Suprapubic skin (tissue), 3 donors: Measurements from ENCODE around the gene TMEM135.

Experiments used
- CTCF ChIP-seq, 2 donors: fragments of 200-600 bp in 1 of 2; fragments of 450-650 bp in 1 of 2; sonication (generic) in 1 of 2; IDR thresholded peaks; one replicate each; pipeline ENCODE4 v1.5.1; 2016 to 2019; ENCODE audit warnings: antibody characterized with exemption in 2 of 2, mild to moderate bottlenecking in 1 of 2, moderate library complexity in 1 of 2
- EP300 ChIP-seq: sonication (generic); formaldehyde crosslinking; IDR thresholded peaks from one replicate; pipeline ENCODE4 v1.6.1; 2017; ENCODE audit warnings: antibody characterized with exemption
- POLR2A ChIP-seq, 2 donors: fragments of 450-650 bp; IDR thresholded peaks; one replicate each; pipeline ENCODE4 v1.6.1; 2017; ENCODE audit warnings: antibody characterized with exemption in 2 of 2, mild to moderate bottlenecking in 2 of 2, moderate library complexity in 2 of 2

DNA sequence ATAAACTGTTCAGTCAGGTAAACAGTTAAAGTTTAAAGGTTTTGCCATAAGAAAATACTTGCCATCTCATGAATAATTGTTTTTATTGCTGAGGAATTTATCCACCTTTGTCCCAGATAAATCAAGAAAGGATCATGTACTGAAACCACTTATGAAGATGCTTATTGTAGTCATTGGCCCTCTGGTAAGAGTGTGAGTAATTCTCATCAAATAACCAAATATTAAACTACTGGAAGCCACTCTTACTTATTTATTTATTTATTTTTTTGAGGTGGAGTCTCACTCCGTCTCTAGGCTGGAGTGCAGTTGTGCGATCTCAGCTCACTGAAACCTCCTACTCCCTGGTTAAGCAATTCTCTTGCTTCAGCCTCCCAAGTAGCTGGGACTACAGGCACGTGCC, 35.1 kb downstream of the TMEM135 start:
- TF ChIP-seq CTCF (IDR thresholded peaks at IDR 0.05): no peak
- no peak for TF ChIP-seq EP300
- TF ChIP-seq POLR2A (IDR thresholded peaks at IDR 0.05): no peak
